Erythroblast (primary cell): ENCODE results near the gene ZNF467.

Experiments
- GATA1 ChIP-seq: IDR thresholded peaks from 2 replicates; pipeline ENCODE4 v1.6.1; 2011; ENCODE audit warnings: low read depth, mild to moderate bottlenecking, control low read depth, low read length, moderate library complexity
- POLR2A ChIP-seq: IDR thresholded peaks from 2 replicates; pipeline ENCODE4 v1.6.1; 2011; ENCODE audit warnings: mild to moderate bottlenecking, low read length

GRCh38 chr7:149719050-149719899 is 54.1 kb downstream of the ZNF467 start:
- TF ChIP-seq POLR2A (no peak), GATA1 (no peak)
